ENCODE data around the gene SYT8.
"Not testable (repeated sequence)": the region's sequence is repeated elsewhere in the genome, so short reads cannot be mapped to it uniquely, and the experiment has no call there.

SYT8 gene

DNA sequence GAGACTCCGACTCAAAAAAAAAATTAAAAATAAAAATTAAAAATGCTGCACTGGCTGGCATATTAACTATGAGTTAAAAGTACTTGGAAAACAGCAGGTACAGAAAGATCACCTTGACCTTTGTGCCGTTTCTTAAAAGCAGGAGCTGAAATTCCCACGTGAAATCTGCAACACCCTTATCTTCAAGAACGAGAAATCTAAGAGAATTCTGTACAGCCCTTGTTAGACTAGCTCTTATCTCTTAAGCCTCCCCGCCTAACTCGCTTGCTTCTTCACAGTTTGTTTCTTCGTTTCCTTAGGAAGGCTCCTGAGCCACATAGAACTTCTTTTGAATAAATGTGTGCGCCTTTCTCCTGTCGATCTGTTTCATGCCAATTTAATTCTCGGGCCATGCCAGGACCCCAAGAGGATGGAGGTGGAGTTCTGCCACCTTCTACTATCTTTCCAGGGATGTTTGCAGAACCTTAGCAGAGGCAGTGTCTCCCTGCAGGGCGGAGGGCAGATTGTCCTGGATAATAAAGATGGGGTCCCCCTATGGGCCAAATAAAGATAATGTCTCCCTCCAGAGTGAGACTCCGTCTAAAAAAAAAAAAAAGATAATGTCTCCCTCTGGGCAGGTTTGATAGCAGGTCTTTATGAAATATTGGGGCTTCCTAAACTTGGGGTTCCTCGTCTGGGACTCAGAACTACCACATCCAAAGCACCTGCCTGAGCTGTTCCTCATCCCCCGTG is 27.4 kb upstream of the SYT8 start:
- TF ChIP-seq, protein P1, sequence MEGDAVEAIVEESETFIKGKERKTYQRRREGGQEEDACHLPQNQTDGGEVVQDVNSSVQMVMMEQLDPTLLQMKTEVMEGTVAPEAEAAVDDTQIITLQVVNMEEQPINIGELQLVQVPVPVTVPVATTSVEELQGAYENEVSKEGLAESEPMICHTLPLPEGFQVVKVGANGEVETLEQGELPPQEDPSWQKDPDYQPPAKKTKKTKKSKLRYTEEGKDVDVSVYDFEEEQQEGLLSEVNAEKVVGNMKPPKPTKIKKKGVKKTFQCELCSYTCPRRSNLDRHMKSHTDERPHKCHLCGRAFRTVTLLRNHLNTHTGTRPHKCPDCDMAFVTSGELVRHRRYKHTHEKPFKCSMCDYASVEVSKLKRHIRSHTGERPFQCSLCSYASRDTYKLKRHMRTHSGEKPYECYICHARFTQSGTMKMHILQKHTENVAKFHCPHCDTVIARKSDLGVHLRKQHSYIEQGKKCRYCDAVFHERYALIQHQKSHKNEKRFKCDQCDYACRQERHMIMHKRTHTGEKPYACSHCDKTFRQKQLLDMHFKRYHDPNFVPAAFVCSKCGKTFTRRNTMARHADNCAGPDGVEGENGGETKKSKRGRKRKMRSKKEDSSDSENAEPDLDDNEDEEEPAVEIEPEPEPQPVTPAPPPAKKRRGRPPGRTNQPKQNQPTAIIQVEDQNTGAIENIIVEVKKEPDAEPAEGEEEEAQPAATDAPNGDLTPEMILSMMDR (IDR thresholded peaks at IDR 0.05), result no peak
- H3K4me3 ChIP-seq (ENCODE audit: low read depth in 1 of 2, low read length in 1 of 2), result no peak overlapping the region

DNA sequence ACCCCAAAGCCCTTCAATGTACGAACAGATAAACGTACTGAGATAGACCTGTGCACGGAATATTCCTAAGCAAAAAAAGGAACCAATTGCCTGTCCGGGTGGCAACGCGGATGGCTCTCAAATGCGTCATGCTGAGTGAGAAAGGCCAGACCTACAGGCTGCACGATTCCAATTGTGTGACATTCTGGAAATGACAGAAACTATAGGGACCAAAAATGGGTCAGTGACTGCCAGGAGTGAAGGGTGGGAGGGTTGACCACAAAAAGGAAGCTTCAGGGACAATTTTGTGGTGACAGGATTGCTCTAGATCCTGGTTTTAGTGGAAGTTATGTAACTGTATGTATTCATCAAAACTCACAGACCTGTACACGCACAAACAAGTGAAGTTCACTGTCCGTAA is 24.0 kb upstream of the SYT8 start:
- H3K36me3 ChIP-seq, result no peaks in the 10 kb centered on the region
- H3K9me3 ChIP-seq, result no peaks in the 10 kb centered on the region
- peak overlapping the region; percentile 76 for H3K27ac ChIP-seq
- peaks cover 92 to 93% of the 10 kb centered on the region in 2 experiments for H3K4me1 ChIP-seq (ENCODE audit: control insufficient read depth in 1 of 2, insufficient read depth in 1 of 2, low read depth in 1 of 2, low read length in 1 of 2)
- TF ChIP-seq, protein P1 (IDR thresholded peaks at IDR 0.05), result no peak
- H3K4me3 ChIP-seq (ENCODE audit: low read depth in 1 of 2, low read length in 1 of 2), result peak overlapping the region; percentile 41 to 42
- H3K27me3 ChIP-seq, result no peaks in the 10 kb centered on the region

More for the DNA sequence above, 27.4 kb upstream of the SYT8 start:
- Histone ChIP-seq H3K9me3 (no peaks in the 10 kb centered on the region), H3K27me3 (no peaks in the 10 kb centered on the region), H3K4me1 (ENCODE audit: control insufficient read depth in 1 of 2, insufficient read depth in 1 of 2, low read depth in 1 of 2, low read length in 1 of 2) (peaks cover 62 to 65% of the 10 kb centered on the region in 2 experiments), H3K27ac (no peak overlapping the region), H3K36me3 (no peaks in the 10 kb centered on the region)

DNA sequence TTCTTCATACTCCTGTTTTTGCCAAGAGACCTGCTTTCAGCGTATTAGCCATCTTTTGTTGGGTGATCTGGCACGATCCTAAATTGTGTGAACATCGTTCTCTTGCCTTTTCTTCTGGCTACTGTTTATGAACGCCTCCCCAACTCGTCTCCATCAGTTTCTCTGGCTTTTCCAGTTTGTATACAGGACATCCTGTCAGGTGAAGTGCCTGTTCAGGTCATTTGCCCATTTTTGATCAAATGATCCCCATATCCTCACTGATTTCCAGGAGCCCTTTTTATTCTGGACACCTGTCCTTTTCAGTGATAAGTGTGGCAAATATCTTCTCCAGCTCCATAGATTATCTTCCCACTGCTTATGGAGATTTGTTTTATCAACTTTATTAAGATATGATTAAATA is 22.5 kb upstream of the SYT8 start:
- Histone ChIP-seq H3K27me3 (no peaks in the 10 kb centered on the region), H3K36me3 (no peaks in the 10 kb centered on the region), H3K27ac (peak overlapping the region; percentile 76), H3K4me3 (ENCODE audit: low read depth in 1 of 2, low read length in 1 of 2) (no peak overlapping the region), H3K4me1 (ENCODE audit: control insufficient read depth in 1 of 2, insufficient read depth in 1 of 2, low read depth in 1 of 2, low read length in 1 of 2) (peaks cover 77 to 82% of the 10 kb centered on the region in 2 experiments), H3K9me3 (no peaks in the 10 kb centered on the region)
- TF ChIP-seq, protein P1 (IDR thresholded peaks at IDR 0.05), result no peak

DNA sequence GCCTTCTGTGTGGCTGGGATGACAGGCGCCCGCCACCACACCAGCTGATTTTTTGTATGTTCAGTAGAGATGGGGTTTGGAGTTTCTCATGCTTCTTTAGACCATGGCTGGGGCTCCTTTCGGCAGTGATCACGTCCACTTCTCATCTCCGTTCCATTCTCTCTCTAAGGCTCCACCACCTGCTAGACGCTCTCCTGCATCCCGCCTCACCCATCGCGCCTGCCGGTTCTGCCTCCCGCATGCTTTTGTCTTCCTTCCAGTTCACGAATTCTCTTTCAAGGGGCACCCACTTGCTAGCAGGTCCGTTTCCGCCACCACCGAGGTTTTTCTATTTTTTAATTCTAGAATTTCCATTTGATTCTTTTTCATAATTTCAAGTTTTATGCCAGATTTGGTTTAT is 22.0 kb upstream of the SYT8 start:
- H3K4me3 ChIP-seq (ENCODE audit: low read depth in 1 of 2, low read length in 1 of 2), result no peak overlapping the region
- no peaks in the 10 kb centered on the region for H3K36me3 ChIP-seq
- no peaks in the 10 kb centered on the region for H3K27me3 ChIP-seq
- peaks cover 72 to 77% of the 10 kb centered on the region in 2 experiments for H3K4me1 ChIP-seq (ENCODE audit: control insufficient read depth in 1 of 2, insufficient read depth in 1 of 2, low read depth in 1 of 2, low read length in 1 of 2)
- H3K9me3 ChIP-seq, result no peaks in the 10 kb centered on the region
- H3K27ac ChIP-seq, result peak overlapping the region; percentile 76
- TF ChIP-seq, protein P1 (IDR thresholded peaks at IDR 0.05), result no peak

DNA sequence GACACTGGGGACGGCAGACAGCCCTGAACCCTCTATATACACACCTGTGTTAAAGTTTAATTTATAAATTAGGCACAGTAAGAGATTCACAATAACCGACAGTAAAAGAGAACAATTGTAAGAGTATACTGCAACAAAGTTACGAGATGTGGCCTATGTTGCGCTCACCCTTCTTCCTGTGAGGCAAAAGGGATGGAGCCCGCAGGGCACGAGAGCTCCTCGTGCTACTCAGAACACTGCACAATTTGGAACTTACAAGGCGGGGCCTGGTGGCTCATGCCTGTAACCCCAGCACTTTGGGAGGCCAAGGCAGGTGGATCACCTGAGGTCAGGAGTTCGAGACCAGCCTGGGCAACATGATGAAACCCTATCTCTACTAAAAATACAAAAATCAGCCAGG is 21.4 kb upstream of the SYT8 start:
- H3K9me3 ChIP-seq, H3K36me3 ChIP-seq, H3K27me3 ChIP-seq: not testable (repeated sequence)
- Histone ChIP-seq H3K4me3 (ENCODE audit: low read depth in 1 of 2, low read length in 1 of 2) (peak overlapping the region in 1 of 2 experiments; percentile 3), H3K27ac (peak overlapping the region; percentile 76), H3K4me1 (ENCODE audit: control insufficient read depth in 1 of 2, insufficient read depth in 1 of 2, low read depth in 1 of 2, low read length in 1 of 2) (peaks cover 72 to 75% of the 10 kb centered on the region in 2 experiments)

DNA sequence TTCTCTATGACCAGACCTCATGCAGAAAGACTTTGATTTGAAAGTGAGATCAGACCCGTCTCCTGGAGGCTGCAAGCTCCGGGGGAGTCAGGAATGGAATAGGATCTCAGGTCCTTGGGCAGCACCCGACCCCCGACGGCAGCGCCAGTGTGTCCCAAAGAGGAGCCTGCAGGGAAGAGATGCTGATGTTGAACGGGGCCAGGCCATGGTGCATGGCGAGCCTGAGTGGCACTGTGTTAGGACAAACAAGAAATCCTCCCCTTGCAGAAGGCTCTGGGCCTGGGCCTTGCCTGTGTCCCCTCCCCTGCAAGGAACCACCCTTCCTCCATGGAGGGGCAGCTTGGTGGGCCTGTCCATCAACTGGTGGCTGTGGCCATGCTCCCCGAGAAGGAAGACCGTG is 20.1 kb upstream of the SYT8 start:
- no peaks in the 10 kb centered on the region for H3K36me3 ChIP-seq
- TF ChIP-seq, protein P1 (IDR thresholded peaks at IDR 0.05), result no peak
- no peaks in the 10 kb centered on the region for H3K9me3 ChIP-seq
- H3K27ac ChIP-seq, result peak overlapping the region; percentile 76
- H3K4me1 ChIP-seq (ENCODE audit: control insufficient read depth in 1 of 2, insufficient read depth in 1 of 2, low read depth in 1 of 2, low read length in 1 of 2), result peaks cover 64 to 72% of the 10 kb centered on the region in 2 experiments
- H3K4me3 ChIP-seq (ENCODE audit: low read depth in 1 of 2, low read length in 1 of 2), result no peak overlapping the region
- no peaks in the 10 kb centered on the region for H3K27me3 ChIP-seq
